ENCODE measurements around the gene PCAT6. TPM values are rescaled to one million over a fixed set of nuclear protein-coding genes. Genes with fewer than 3 reads are reported as not detected.

Gene PCAT6
- total and polyA plus RNA-seq, 2 experiments from 2014 or later = 7.2 to 28.1 TPM

GRCh38 chr1:202857136-202857610 is 46.4 kb downstream of the PCAT6 start:
- TF ChIP-seq NANOG (IDR thresholded peaks at IDR 0.05; ENCODE audit: borderline replicate concordance) = no peak
- no peak for TF ChIP-seq POLR2AphosphoS5 (IDR thresholded peaks at IDR 0.05; ENCODE audit: low read depth)
- TF ChIP-seq ETS1 (IDR thresholded peaks at IDR 0.05) = no peak
- Mint-ChIP-seq H3K4me1 (peaks cover 15% of the 10 kb centered on the region; the same call in 2 of the 3 replicates), H3K27ac (no peak overlapping the region), H3K36me3 (ENCODE audit: low read depth) (peaks cover 43% of the 10 kb centered on the region), H3K27me3 (ENCODE audit: insufficient read depth, low read depth, poor library complexity) (peaks cover 16% of the 10 kb centered on the region), H3K4me3 (no peak overlapping the region), H3K9me3 (no peaks in the 10 kb centered on the region)
- ATAC-seq (no peak), DNase-seq (ENCODE audit: low spot score) (no peak)
- no peak overlapping the region for H3K4me2 ChIP-seq
- H4K20me1 ChIP-seq (replicated peaks; ENCODE audit: insufficient read depth) = peaks cover 9% of the 10 kb centered on the region
- no peak overlapping the region for H3K4me3 ChIP-seq
- no peaks in the 10 kb centered on the region for H3K9me2 ChIP-seq (ENCODE audit: insufficient read depth)
- peaks cover 27% of the 10 kb centered on the region for H3K79me2 ChIP-seq (replicated peaks; ENCODE audit: insufficient read depth)
- peaks cover 11% of the 10 kb centered on the region; the same call in 1 of the 2 replicates for H3K4me1 ChIP-seq (ENCODE audit: insufficient read depth)
- peaks cover 5% of the 10 kb centered on the region for H3F3A ChIP-seq (replicated peaks; ENCODE audit: low read depth)
- H3K36me3 ChIP-seq (ENCODE audit: insufficient read depth) = peaks cover 15% of the 10 kb centered on the region; the same call in 1 of the 2 replicates
- H3K27me3 ChIP-seq (ENCODE audit: insufficient read depth) = no peaks in the 10 kb centered on the region
- no peak overlapping the region for H3K27ac ChIP-seq (ENCODE audit: low read depth)
- H2AFZ ChIP-seq = no peak overlapping the region

- Histone ChIP-seq H3K36me3 (ENCODE audit: insufficient read depth) (peaks cover 15% of the 10 kb centered on the region; the same call in 1 of the 2 replicates), H3K27me3 (ENCODE audit: insufficient read depth) (no peaks in the 10 kb centered on the region), H2AFZ (no peak overlapping the region), H3K9me2 (ENCODE audit: insufficient read depth) (no peaks in the 10 kb centered on the region), H3K27ac (ENCODE audit: low read depth) (no peak overlapping the region; the same call in 1 of the 2 replicates), H3F3A (replicated peaks; ENCODE audit: low read depth) (peaks cover 10% of the 10 kb centered on the region), H3K4me2 (no peak overlapping the region), H4K20me1 (replicated peaks; ENCODE audit: insufficient read depth) (peaks cover 9% of the 10 kb centered on the region), H3K4me1 (ENCODE audit: insufficient read depth) (peaks cover 22% of the 10 kb centered on the region), H3K79me2 (replicated peaks; ENCODE audit: insufficient read depth) (peaks cover 27% of the 10 kb centered on the region), H3K4me3 (no peak overlapping the region)
- Mint-ChIP-seq H3K4me3 (no peak overlapping the region), H3K36me3 (ENCODE audit: low read depth) (peaks cover 38% of the 10 kb centered on the region), H3K9me3 (no peaks in the 10 kb centered on the region), H3K4me1 (peaks cover 16% of the 10 kb centered on the region), H3K27ac (no peak overlapping the region), H3K27me3 (ENCODE audit: insufficient read depth, low read depth, poor library complexity) (peaks cover 16% of the 10 kb centered on the region)
- DNase-seq (ENCODE audit: low spot score) = no peak
- no peak for ATAC-seq
- no peak for TF ChIP-seq EZH2phosphoT487 (IDR thresholded peaks at IDR 0.05; ENCODE audit: unreplicated experiment)
- no peak for TF ChIP-seq ETS1 (IDR thresholded peaks at IDR 0.05)
- no peak for TF ChIP-seq NANOG (IDR thresholded peaks at IDR 0.05; ENCODE audit: borderline replicate concordance)
- TF ChIP-seq ZNF114 (CRISPR knock-in tag; IDR thresholded peaks at IDR 0.05) = no peak
- no peak for TF ChIP-seq JUNB (IDR thresholded peaks at IDR 0.05; ENCODE audit: unreplicated experiment)
- TF ChIP-seq REST (IDR thresholded peaks at IDR 0.05; ENCODE audit: unreplicated experiment) = no peak
- no peak for TF ChIP-seq ZNF462 (CRISPR knock-in tag; IDR thresholded peaks at IDR 0.05)
- TF ChIP-seq STAT1 (IDR thresholded peaks at IDR 0.05; ENCODE audit: unreplicated experiment) = no peak
- no peak for TF ChIP-seq CREB1 (CRISPR knock-in tag; IDR thresholded peaks at IDR 0.05; ENCODE audit: low read depth)
Measured at GRCh38 chr1:202858331-202858730, 47.6 kb downstream of the PCAT6 start.
